OCI-LY7 (cell line): ENCODE measurements around the gene PIK3R4. TPM values are rescaled to one million over a fixed set of nuclear protein-coding genes. Genes with fewer than 3 reads are reported as not detected.

Experiments
- BruUV-seq: library from RNA; stranded (reverse); fragments of 400-500 nt; replicated peaks from 2 replicates; lab custom pipeline; 2021; lab: Mats Ljungman, UMichigan
- CTCF ChIA-PET: fragments of 300-600 bp; sonication (Branson Sonifier 250); formaldehyde crosslinking; loops from one replicate; lab custom pipeline; 2022; ENCODE audit warnings: antibody characterized with exemption; ENCODE audit not compliant: unreplicated experiment; lab: Charles Lee
- POLR2A ChIA-PET: fragments of 300-600 bp; sonication (Branson Sonifier 250); formaldehyde crosslinking; loops from one replicate; lab custom pipeline; 2022; ENCODE audit warnings: antibody characterized with exemption; lab: Charles Lee
- DNase-seq: peaks from one replicate; pipeline ENCODE4 v3.0.0-alpha.2; 2015; ENCODE audit warnings: low spot score
- H2AFZ ChIP-seq: fragments of 200-600 bp; sonication (generic), shearing (Covaris generic); 2 replicates; pipeline ENCODE4 v1.6.1; 2014; ENCODE audit warnings: mild to moderate bottlenecking, antibody characterized with exemption, low read length, moderate library complexity
- H3K27ac ChIP-seq: fragments of 200-600 bp; sonication (generic); 2 replicates; pipeline ENCODE4 v1.5.1; 2014; ENCODE audit warnings: mixed run types, low read depth, mild to moderate bottlenecking, moderate library complexity, low read length, inconsistent platforms; ENCODE audit not compliant: poor library complexity, severe bottlenecking
- H3K36me3 ChIP-seq: fragments of 200-600 bp; sonication (generic); 2 replicates; pipeline ENCODE4 v1.6.1; 2014; ENCODE audit warnings: mild to moderate bottlenecking, antibody characterized with exemption, low read length, moderate library complexity, mixed read lengths; ENCODE audit not compliant: insufficient read depth
- H3K4me1 ChIP-seq: fragments of 200-600 bp; sonication (generic); 2 replicates; pipeline ENCODE4 v1.5.1; 2014; ENCODE audit warnings: mild to moderate bottlenecking, low read length; ENCODE audit not compliant: insufficient read depth, poor library complexity, severe bottlenecking
- H3K4me2 ChIP-seq: fragments of 200-600 bp; sonication (generic); 2 replicates; pipeline ENCODE4 v1.6.1; 2014; ENCODE audit warnings: mild to moderate bottlenecking, low read length
- H3K4me3 ChIP-seq: fragments of 200-600 bp; sonication (generic); 2 replicates; pipeline ENCODE4 v1.5.1; 2014; ENCODE audit warnings: mild to moderate bottlenecking, low read depth, low read length; ENCODE audit not compliant: poor library complexity, severe bottlenecking
- H3K79me2 ChIP-seq: fragments of 200-600 bp; sonication (generic); 2 replicates; pipeline ENCODE4 v1.6.1; 2016; ENCODE audit warnings: low read depth, mild to moderate bottlenecking, low read length, moderate library complexity, mixed read lengths; ENCODE audit not compliant: insufficient read depth
- H3K9me2 ChIP-seq: fragments of 200-600 bp; sonication (generic); 2 replicates; pipeline ENCODE4 v1.6.1; 2016; ENCODE audit warnings: mild to moderate bottlenecking, low read length, mixed read lengths; ENCODE audit not compliant: insufficient read depth
- H3K9me3 ChIP-seq: fragments of 200-600 bp; sonication (generic); 2 replicates; pipeline ENCODE4 v1.6.1; 2014; ENCODE audit warnings: mild to moderate bottlenecking, mixed run types, low read length, mixed read lengths
- H4K20me1 ChIP-seq: fragments of 200-600 bp; sonication (generic); 2 replicates; pipeline ENCODE4 v1.6.1; 2014; ENCODE audit warnings: mild to moderate bottlenecking, antibody characterized with exemption, low read length, moderate library complexity, mixed read lengths; ENCODE audit not compliant: insufficient read depth
- EZH2phosphoT487 ChIP-seq: fragments of 200-600 bp; sonication (generic); IDR thresholded peaks from 2 replicates; pipeline ENCODE4 v1.6.1; 2018; ENCODE audit warnings: low read depth, borderline replicate concordance, mild to moderate bottlenecking, mixed run types, antibody characterized with exemption, low read length, moderate library complexity, mixed read lengths
- intact Hi-C: fragments of 100-400 bp; cut with micrococcal nuclease; formaldehyde crosslinking; loops from one replicate; pipeline ENCODE4 v1.10.0; 2022; ENCODE audit not compliant: unreplicated experiment
- total RNA-seq, 2 experiments: library from RNA; depleted of rRNA in 1 of 2; stranded (reverse); fragments of >200 nt in 1 of 2; shearing (Covaris generic) in 1 of 2; gene quantifications; 2 replicates each; pipeline ENCODE4 v1.2.3, GENCODE V29; 2014 to 2022
- TF ChIP-seq, protein P1 (sequence below): fragments of 200-600 bp; sonication (generic); conservative IDR thresholded peaks from 2 replicates; pipeline ENCODE4 v1.5.1; 2014; ENCODE audit warnings: mild to moderate bottlenecking, antibody characterized with exemption, low read length, moderate library complexity, mixed read lengths

Gene PIK3R4
- total RNA-seq, 2 experiments from 2014 or later, result 28.7 to 30.3 TPM

DNA sequence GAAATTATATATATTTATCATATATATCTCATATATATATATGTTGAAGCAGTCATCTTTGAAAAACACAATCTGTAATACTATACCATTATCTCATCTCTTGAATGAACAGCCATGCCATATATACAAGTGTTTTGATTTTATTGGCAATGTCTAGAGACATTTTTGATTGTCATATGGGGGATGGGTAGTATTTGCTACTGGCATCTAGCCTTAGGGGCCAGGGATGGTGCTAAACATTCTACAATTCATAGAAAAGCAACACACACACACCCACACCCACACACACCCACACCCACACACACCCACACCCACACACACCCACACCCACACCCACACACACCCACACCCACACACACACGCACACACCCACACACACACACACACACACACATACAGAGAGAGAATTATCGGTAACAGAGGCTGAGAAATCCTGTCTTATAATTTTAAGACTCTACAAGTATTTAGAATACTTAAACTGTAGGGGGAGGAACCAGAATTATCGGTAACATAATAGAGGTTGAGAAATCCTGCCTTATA is 11.1 kb upstream of the PIK3R4 start:
- no peaks in the 10 kb centered on the region for H3K36me3 ChIP-seq
- DNase-seq, result no peak
- ChIA-PET CTCF (no interaction called here), POLR2A (interaction anchor here (0.6 to 1.1 kb wide), 2 partner anchors 10 to 261 kb away, joined by 4 read pairs; no protein-coding TSS in a partner anchor)
- no peak overlapping the region for H3K4me2 ChIP-seq
- H3K4me1 ChIP-seq, result no peaks in the 10 kb centered on the region
- no TSS peak for BruUV-seq
- H3K9me2 ChIP-seq, result no peaks in the 10 kb centered on the region
- no peak overlapping the region for H2AFZ ChIP-seq
- H3K9me3 ChIP-seq, result no peaks in the 10 kb centered on the region
- no peaks in the 10 kb centered on the region for H4K20me1 ChIP-seq
- H3K79me2 ChIP-seq, result no peaks in the 10 kb centered on the region
- no peak overlapping the region for H3K4me3 ChIP-seq
- H3K27ac ChIP-seq, result no peak overlapping the region
- no peak for TF ChIP-seq EZH2phosphoT487
- TF ChIP-seq, protein P1, sequence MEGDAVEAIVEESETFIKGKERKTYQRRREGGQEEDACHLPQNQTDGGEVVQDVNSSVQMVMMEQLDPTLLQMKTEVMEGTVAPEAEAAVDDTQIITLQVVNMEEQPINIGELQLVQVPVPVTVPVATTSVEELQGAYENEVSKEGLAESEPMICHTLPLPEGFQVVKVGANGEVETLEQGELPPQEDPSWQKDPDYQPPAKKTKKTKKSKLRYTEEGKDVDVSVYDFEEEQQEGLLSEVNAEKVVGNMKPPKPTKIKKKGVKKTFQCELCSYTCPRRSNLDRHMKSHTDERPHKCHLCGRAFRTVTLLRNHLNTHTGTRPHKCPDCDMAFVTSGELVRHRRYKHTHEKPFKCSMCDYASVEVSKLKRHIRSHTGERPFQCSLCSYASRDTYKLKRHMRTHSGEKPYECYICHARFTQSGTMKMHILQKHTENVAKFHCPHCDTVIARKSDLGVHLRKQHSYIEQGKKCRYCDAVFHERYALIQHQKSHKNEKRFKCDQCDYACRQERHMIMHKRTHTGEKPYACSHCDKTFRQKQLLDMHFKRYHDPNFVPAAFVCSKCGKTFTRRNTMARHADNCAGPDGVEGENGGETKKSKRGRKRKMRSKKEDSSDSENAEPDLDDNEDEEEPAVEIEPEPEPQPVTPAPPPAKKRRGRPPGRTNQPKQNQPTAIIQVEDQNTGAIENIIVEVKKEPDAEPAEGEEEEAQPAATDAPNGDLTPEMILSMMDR, result no peak
- intact Hi-C loops, result loop anchor here (2.0 kb wide), 1 partner anchor 135 kb away; no protein-coding TSS in a partner anchor

DNA sequence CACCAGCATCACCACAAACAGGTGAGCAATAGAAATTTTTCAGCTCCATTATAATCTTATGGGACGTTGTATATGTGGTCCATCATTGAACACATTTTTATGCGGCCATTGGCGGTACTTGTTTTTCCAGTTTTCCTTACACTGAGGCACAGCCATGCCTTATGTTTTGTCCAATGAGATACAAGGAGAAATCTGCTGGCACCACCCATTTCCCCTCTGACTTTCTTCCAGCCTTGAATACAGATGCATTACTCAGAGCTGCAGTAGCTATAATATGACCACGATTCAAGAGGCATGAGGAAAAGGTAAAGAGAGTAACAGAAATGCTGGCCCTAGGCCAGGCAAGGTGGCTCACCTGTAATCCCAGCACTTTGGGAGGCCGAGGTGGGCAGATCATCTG is 9.0 kb upstream of the PIK3R4 start:
- ChIA-PET CTCF (no interaction called here), POLR2A (no interaction called here)
- no peaks in the 10 kb centered on the region for H3K79me2 ChIP-seq
- H4K20me1 ChIP-seq, result no peaks in the 10 kb centered on the region
- H3K36me3 ChIP-seq, result no peaks in the 10 kb centered on the region
- no TSS peak for BruUV-seq
- no peak overlapping the region for H3K4me2 ChIP-seq
- TF ChIP-seq, protein P1, result no peak
- no peak for TF ChIP-seq EZH2phosphoT487
- no peaks in the 10 kb centered on the region for H3K9me2 ChIP-seq
- H3K4me3 ChIP-seq, result no peak overlapping the region
- no peak overlapping the region for H3K27ac ChIP-seq
- no peak for DNase-seq
- no peaks in the 10 kb centered on the region for H3K4me1 ChIP-seq
- no peaks in the 10 kb centered on the region for H3K9me3 ChIP-seq
- H2AFZ ChIP-seq, result no peak overlapping the region
- intact Hi-C loops, result no loop called here

DNA sequence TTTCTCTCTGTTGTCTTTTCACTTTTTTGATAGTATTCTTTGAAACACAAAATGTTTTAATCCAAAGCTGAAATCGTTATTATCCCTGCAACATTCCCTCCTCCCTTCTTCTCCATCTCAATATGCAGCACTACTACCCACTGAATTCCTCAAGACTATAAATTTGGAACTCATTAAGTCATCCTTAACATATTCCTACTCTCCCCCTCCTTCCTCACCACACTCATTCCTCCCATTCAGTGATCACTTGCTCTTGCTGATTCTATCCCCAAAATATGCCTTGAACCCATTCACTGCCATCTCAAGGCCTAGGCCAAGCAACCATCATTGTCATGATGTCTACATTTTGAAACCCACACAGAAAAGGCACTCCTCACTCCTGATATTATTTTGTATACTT is 2.4 kb upstream of the PIK3R4 start:
- no peak overlapping the region for H3K27ac ChIP-seq
- POLR2A ChIA-PET, result interaction anchor here (0.6 to 1.9 kb wide), 3 partner anchors 14 to 1068 kb away, joined by 3 to 6 read pairs (median 5); partner anchors contain the start of gene ATP2C1
- TF ChIP-seq, protein P1, result no peak
- no peak for TF ChIP-seq EZH2phosphoT487

More for the DNA sequence above, 2.4 kb upstream of the PIK3R4 start:
- Histone ChIP-seq H3K79me2 (peaks cover 26% of the 10 kb centered on the region), H3K4me3 (peak overlapping the region; percentile 75), H3K9me2 (no peaks in the 10 kb centered on the region), H2AFZ (peak overlapping the region; percentile 94; the same call in 1 of the 2 replicates), H3K4me1 (peaks cover 26% of the 10 kb centered on the region), H3K36me3 (peaks cover 11% of the 10 kb centered on the region; the same call in 1 of the 2 replicates), H4K20me1 (no peaks in the 10 kb centered on the region; the same call in 1 of the 2 replicates), H3K9me3 (no peaks in the 10 kb centered on the region), H3K4me2 (peak overlapping the region; percentile 64)
- intact Hi-C loops, result loop anchor here (5.0 kb wide), 2 partner anchors 278 to 753 kb away; partner anchors contain the start of genes ASTE1, MRPL3 and NEK11
- DNase-seq, result no peak
- CTCF ChIA-PET, result no interaction called here
- BruUV-seq, result no TSS peak
